T-helper 1 cell treated with Interleukin-12 subunit alpha and Interleukin-12 subunit beta and Interleukin-4 antibody, amounts not matched to agents 30 μg/mL and 1 μg/mL, for 36 hours (primary cell): ENCODE data around the gene ATP7B.
"Not testable (repeated sequence)": the region's sequence is repeated elsewhere in the genome, so short reads cannot be mapped to it uniquely, and the experiment has no call there.

ENCODE experiments used
- H3K27ac Mint-ChIP-seq: one replicate; pipeline ENCODE4 v1.8.0; 2021; ENCODE audit warnings: mild to moderate bottlenecking, mixed read lengths
- H3K27me3 Mint-ChIP-seq: one replicate; pipeline ENCODE4 v1.8.0; 2021; ENCODE audit warnings: low read depth, mixed read lengths
- H3K36me3 Mint-ChIP-seq: one replicate; pipeline ENCODE4 v1.8.0; 2021; ENCODE audit warnings: low read depth, mixed read lengths
- H3K4me1 Mint-ChIP-seq: one replicate; pipeline ENCODE4 v1.8.0; 2021; ENCODE audit warnings: low read depth, mixed read lengths
- H3K4me3 Mint-ChIP-seq: one replicate; pipeline ENCODE4 v1.8.0; 2021; ENCODE audit warnings: mild to moderate bottlenecking, moderate library complexity, mixed read lengths
- H3K9me3 Mint-ChIP-seq: one replicate; pipeline ENCODE4 v1.8.0; 2021; ENCODE audit warnings: mixed read lengths

The ATP7B gene

DNA sequence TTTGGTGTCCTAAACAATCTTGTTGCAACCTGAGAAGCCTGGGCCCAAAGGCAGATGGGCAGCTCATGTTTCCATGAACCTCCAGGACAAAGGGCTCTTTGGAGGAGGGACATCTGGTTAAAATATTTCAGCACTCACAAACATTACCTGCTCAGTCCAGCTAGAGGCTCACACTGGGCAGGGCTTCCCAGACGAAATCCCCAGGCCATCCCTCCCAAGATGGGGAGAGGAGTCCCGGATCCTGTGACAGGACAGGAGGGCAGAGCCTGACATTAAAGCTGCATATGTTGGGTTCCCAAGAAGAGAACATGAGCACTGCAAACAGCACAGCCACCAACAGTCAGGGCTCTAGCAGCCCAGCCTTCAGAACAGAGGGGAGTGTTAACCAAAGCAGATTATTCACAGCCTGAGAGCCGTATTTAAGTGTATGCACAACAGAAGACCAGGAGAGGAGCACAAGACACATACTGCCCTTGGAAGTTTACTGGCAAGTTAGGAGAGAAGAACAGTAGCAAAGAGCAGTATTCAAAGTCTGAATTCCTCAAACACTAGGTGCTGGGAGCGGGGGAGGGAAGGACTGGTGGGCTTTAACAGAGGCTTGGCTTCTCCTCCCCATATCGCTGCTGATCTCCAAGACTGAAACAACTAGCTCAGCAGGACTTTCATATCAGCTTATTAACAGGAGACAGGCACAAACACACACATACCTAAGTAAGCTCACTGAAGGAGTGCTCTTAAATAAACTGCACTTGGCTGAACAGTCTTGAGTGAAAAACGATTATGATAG is 12.3 kb downstream of the ATP7B start:
- Mint-ChIP-seq H3K4me3 (no peak overlapping the region), H3K36me3 (no peaks in the 10 kb centered on the region), H3K27me3 (peaks cover 24% of the 10 kb centered on the region), H3K27ac (no peak overlapping the region), H3K9me3 (no peaks in the 10 kb centered on the region), H3K4me1 (peaks cover 3% of the 10 kb centered on the region)

DNA sequence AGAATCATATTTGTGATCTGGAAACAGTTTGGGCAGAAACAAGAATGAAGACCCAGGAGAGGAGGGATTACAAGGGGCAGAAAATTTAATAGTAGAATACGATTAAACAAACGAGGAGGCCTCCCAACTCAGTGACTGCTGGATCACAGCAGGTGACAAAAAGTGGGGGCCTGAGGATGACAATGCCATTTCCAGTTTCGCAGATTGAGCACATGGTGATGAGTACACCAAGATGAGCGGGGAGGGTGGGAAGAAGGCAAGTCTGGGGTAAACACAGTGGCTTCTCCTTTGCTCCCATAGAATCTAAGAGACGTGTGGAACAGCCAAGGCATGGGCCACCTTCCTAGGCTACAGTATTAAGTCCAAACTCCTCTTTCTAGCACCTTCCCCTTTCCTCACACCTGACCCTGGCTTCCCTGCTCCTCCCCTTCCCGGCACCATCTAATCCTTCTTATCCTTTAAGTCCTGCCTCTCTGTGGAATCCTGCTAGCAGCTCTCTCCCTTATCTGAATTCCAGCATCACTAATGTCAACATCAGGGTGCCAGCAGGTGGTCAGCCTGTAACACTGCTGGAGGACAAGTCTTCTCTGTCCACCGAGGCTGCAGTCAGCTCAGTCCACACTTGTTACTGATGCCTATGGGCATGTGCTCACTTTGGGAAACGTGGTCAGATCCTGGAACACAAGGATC is 13.5 kb downstream of the ATP7B start:
- Mint-ChIP-seq H3K4me1 (peaks cover 3% of the 10 kb centered on the region), H3K27me3 (peaks cover 24% of the 10 kb centered on the region), H3K4me3 (no peak overlapping the region), H3K36me3 (no peaks in the 10 kb centered on the region), H3K9me3 (no peaks in the 10 kb centered on the region), H3K27ac (no peak overlapping the region)

DNA sequence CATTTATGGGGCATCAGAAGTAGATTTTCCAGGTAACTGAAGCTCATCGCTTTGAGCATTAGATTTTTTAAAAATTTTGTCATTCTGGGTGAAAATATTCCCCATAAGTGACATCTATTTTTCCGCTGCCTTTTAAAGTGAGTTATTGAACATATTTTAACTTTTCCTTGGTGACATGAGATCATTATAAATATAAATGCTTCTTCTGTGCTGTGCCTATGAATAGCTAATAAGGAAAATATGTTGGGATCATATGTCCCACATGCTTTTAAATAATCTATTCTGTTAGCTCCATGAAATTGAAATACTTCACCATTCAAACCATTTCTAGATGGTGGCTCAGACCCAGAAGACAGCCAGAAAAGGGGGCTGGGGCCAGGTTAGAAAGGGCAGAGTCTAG is 14.1 kb downstream of the ATP7B start:
- no peak overlapping the region for H3K27ac Mint-ChIP-seq
- no peaks in the 10 kb centered on the region for H3K36me3 Mint-ChIP-seq
- peaks cover 24% of the 10 kb centered on the region for H3K27me3 Mint-ChIP-seq
- H3K9me3 Mint-ChIP-seq = no peaks in the 10 kb centered on the region
- peaks cover 3% of the 10 kb centered on the region for H3K4me1 Mint-ChIP-seq
- H3K4me3 Mint-ChIP-seq = no peak overlapping the region

DNA sequence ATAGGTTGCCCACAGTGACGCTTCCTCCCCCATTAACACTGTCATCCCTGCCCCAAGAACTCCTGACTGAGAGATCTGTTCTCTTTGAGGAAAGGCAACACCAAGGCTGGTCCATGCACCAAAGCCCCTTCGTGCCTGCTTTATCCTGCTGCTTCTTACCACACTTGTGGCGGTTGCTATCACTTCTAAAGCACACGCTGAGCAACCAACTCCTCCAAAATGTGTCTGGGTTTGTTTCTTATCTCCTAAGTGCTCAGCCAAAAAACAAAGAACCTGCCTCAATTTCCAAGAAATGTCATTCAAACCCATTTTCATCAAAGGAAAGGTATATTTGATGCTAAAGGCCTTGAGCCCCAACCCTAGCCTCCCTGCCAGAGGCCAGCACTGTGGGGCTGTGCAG is 14.6 kb downstream of the ATP7B start:
- Mint-ChIP-seq H3K27ac (no peak overlapping the region), H3K9me3 (no peaks in the 10 kb centered on the region), H3K4me3 (no peak overlapping the region), H3K4me1 (peaks cover 3% of the 10 kb centered on the region), H3K27me3 (peaks cover 24% of the 10 kb centered on the region), H3K36me3 (no peaks in the 10 kb centered on the region)

DNA sequence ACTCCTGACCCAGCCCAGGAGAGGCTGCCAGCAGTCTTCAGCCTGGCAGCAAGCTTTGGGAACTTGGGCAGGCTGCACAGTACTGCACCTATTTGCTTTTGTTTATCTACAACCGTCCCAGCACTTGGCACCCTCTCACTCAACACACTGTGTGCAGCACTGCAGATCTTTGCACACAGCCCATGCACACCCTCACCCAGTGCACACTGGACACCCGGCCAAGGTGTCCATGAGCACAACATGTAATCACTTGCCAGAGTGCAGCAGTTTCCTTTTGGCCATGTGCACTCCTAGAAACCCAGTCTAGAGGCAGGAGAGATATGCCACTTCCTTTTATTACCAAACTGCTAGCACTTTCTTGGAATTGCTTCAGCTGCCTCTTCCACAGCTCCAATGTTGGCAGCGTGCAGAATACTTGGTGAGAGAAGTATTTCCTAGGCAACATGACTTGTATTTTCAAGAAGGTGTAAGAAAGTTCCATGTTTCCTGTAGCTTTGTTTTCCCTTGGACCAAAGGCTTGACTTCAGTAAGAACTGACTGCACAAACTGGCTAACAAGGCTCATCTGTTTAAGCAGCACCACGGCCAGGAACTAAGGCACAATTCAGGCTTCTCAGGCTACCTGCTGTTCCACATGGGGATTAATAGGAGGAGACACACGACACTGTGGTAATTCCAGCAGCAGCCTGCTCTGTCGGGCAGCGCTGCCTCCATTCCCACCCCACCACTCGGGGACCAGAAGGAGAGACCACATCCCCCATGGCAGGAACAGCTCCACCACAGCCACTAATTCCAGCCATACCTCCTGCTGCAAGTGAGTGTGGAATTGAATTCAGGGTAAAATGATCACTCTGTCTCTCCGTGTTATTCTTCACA is 15.3 kb downstream of the ATP7B start:
- Mint-ChIP-seq H3K27ac (no peak overlapping the region), H3K27me3 (peaks cover 24% of the 10 kb centered on the region), H3K36me3 (no peaks in the 10 kb centered on the region), H3K4me1 (peaks cover 3% of the 10 kb centered on the region), H3K4me3 (no peak overlapping the region), H3K9me3 (no peaks in the 10 kb centered on the region)

DNA sequence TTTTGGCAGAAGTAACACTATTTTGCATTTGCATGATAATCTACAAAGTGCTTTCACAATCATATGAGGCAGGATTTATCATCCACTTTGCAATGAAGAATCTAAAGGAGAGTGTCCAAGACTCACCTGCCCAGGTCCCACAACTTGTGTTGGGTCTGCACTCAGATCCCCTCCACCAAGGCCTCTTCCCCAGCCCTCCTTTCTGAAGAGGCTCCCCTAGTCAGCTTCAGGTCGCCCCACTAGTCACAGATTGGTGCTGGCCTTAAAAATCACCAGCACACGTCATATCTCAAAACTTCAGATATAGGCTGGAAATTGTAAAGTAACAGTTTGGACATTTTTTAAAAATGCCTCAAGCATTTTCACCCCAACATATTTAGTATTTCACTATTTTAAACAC is 17.5 kb downstream of the ATP7B start:
- Mint-ChIP-seq H3K27ac (no peak overlapping the region), H3K4me3 (no peak overlapping the region), H3K27me3 (peaks cover 18% of the 10 kb centered on the region), H3K9me3 (no peaks in the 10 kb centered on the region), H3K36me3 (no peaks in the 10 kb centered on the region), H3K4me1 (peaks cover 3% of the 10 kb centered on the region)

DNA sequence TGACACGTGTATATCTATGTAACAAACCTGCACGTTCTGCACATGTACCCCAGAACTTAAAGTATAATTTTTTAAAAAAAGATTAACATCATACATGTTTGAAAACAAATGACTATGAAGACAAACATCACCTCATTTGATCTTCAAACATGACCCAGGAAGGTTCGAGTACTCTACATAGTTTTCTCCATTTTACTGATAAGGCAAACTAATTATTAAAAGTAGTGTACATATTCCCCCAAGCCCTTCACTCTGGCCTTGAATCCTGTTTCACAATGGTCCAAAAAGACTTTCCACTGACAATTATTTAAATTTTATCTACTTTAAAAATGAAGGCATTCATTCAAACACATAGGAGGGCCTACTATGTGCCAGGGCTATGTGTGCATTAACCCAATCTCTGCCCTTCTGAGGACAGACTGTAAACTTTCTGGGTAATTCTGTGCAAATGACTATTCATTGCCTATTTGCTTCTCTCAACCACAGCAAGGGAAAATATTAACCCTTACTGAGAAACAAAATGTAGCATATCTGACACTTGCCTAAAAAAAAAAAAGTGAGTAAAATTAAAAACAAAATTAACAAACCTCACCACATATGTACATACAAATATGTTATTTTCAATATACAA is 22.1 kb downstream of the ATP7B start:
- Mint-ChIP-seq H3K4me3 (no peak overlapping the region), H3K36me3 (no peaks in the 10 kb centered on the region), H3K27ac (no peak overlapping the region), H3K27me3 (peaks cover 29% of the 10 kb centered on the region), H3K4me1 (no peaks in the 10 kb centered on the region), H3K9me3 (no peaks in the 10 kb centered on the region)

DNA sequence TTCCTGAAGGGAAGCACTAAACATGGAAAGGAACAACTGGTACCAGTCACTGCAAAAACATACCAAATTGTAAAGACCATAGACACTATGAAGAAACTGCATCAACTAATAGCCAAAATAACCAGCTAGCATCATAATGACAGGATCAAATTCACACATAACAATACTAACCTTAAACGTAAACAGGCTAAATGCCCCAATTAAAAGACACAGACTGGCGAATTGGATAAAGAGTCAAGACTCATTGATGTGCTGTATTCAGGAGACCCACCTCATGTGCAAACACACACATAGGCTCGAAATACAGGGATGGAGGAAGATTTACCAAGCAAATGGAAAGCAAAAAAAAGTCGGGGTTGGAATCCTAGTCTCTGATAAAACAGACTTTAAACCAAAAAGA is 26.3 kb downstream of the ATP7B start:
- H3K4me3 Mint-ChIP-seq, H3K4me1 Mint-ChIP-seq, H3K36me3 Mint-ChIP-seq, H3K9me3 Mint-ChIP-seq, H3K27ac Mint-ChIP-seq: not testable (repeated sequence)
- peaks cover 29% of the 10 kb centered on the region for H3K27me3 Mint-ChIP-seq

DNA sequence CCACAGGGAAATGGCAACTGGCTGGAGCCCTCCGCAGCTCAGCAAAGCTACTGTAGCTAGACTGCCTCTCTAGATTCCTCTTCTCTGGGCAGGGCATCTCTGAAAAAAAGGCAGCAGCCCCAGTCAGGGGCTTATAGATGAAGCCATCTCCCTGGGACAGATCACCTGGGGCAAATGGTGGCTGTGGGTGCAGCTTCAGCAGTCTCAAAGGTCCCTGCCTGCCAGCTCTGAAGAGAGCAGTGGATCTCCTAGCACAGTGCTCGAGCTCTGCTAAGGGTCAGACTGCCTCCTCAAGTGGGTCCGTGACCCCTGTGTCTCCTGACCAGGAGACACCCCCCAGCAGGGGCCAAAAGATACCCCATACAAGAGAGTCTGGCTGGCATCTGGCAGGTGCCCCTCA is 28.0 kb downstream of the ATP7B start:
- not testable (repeated sequence) for H3K4me1 Mint-ChIP-seq, H3K9me3 Mint-ChIP-seq, H3K27ac Mint-ChIP-seq, H3K36me3 Mint-ChIP-seq, H3K4me3 Mint-ChIP-seq
- peaks cover 29% of the 10 kb centered on the region for H3K27me3 Mint-ChIP-seq

DNA sequence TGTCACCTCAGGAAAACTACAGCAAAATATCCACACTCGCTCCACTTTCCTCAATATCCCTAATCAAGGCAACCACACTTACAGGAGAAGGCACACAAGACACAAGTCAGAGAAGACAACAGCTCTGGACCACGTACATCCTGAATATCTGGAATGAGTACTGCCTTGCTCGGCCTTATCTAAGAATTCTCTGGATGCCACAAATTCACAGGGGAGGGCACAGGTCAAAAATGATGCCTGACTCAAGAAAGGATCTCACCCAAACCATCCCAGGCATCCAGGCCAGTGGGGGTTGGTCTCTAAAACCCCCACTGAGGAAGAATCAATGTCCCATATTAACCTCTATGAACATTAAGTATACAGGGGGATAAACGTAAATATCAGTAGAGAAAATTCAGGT is 29.9 kb downstream of the ATP7B start:
- Mint-ChIP-seq H3K9me3 (no peaks in the 10 kb centered on the region), H3K4me1 (peaks cover 2% of the 10 kb centered on the region), H3K27ac (no peak overlapping the region), H3K36me3 (no peaks in the 10 kb centered on the region), H3K27me3 (peaks cover 15% of the 10 kb centered on the region), H3K4me3 (no peak overlapping the region)

DNA sequence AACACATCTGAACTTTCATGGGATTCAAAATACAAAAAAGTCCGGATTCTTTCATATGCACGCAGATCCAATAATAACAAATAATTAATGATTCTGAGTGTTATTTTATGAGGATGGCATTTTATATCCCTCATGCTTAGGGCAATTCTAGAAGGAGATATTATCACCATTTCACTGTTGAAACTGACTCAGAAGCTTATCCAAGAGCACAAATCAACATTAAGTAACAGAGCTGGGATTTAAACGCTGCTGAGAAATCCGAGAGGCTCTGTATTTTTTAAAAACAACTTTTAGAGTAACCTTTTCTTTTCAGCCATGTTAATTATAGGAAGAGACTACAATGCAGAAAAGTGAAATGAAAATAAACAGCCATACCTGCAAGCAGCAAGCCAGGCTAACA is 30.3 kb downstream of the ATP7B start:
- H3K4me1 Mint-ChIP-seq = peaks cover 2% of the 10 kb centered on the region
- no peak overlapping the region for H3K4me3 Mint-ChIP-seq
- no peak overlapping the region for H3K27ac Mint-ChIP-seq
- peaks cover 12% of the 10 kb centered on the region for H3K27me3 Mint-ChIP-seq
- no peaks in the 10 kb centered on the region for H3K9me3 Mint-ChIP-seq
- no peaks in the 10 kb centered on the region for H3K36me3 Mint-ChIP-seq

DNA sequence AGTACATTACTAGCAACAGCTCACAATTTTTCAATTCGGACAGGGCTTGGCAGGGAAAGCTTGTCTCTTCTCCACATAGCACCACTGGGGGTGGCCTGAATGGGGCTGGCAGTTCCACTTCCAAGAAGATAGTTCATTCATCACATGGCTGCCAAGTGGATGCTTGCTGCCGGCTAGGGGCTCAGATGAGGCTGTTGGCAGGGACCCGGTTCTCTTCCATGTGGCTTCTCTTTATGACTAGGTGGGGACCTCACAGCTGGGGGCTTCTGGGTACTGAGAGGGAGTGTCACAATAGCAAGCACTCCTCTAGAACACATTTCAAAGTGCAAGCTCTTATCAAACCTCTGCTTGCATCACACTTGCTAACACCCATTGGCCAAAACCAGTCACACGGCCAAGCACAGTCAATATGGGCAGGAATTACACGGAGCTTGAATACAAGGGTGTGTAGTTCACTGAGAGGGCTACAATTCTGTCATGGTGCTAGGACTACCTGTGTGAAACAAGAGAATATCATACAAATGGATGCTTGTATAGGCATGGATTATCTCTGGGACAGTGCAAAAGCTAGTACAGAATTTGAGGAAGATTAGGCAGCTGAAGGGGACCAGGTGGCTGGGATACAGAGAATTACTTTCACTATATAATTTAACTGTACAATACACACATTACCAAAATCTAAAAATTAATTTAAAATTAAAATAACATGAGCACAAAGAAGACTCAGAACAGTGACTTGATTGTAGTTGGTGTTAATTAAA is 32.3 kb downstream of the ATP7B start:
- Mint-ChIP-seq H3K4me3 (no peak overlapping the region), H3K27ac (no peak overlapping the region), H3K27me3 (no peaks in the 10 kb centered on the region), H3K9me3 (no peaks in the 10 kb centered on the region), H3K4me1 (peaks cover 2% of the 10 kb centered on the region), H3K36me3 (no peaks in the 10 kb centered on the region)

DNA sequence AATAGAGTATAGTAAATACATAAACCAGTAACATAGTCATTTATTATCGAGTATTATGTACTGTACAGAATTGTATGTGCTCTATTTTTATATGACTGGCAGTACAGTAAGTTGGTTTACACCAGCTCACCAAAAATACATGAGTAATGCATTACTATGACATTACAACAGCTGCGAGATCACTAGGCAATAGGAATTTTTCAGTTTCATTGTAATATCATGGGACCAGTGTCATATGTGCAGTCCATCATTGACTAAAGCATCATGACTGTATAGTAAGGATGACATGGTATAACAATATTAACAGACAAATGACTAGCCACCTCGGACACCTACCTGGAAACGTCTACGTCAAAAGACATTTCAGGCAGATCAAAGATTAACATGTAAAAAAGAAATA is 33.6 kb downstream of the ATP7B start:
- Mint-ChIP-seq H3K27me3 (no peaks in the 10 kb centered on the region), H3K4me1 (peaks cover 2% of the 10 kb centered on the region), H3K36me3 (no peaks in the 10 kb centered on the region), H3K27ac (no peak overlapping the region), H3K9me3 (no peaks in the 10 kb centered on the region), H3K4me3 (no peak overlapping the region)

DNA sequence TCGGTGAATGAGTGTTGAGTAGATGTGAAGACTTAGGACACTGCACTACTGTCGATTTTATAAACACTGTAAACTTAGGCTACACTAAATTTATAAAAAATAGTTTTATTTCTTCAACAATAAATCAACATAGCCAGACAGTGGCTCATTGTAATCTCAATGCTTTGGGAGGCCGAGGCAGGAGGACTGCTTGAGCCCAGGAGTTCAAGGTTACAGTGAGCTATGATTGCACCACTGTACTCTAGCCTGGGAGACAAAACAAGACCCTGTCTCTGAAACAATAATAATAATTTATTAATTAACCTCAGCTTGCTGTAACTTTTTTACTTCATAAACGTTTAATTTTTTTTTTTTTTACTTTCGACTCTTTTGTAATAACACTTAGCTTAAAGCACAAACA is 34.4 kb downstream of the ATP7B start:
- Mint-ChIP-seq H3K4me1 (peaks cover 3% of the 10 kb centered on the region), H3K27me3 (no peaks in the 10 kb centered on the region), H3K27ac (no peak overlapping the region), H3K9me3 (no peaks in the 10 kb centered on the region), H3K36me3 (no peaks in the 10 kb centered on the region), H3K4me3 (no peak overlapping the region)
